Measurements from ENCODE around the gene DACT2.
"Not testable (repeated sequence)": the region's sequence is repeated elsewhere in the genome, so short reads cannot be mapped to it uniquely, and the experiment has no call there.

DACT2 gene, protein sequence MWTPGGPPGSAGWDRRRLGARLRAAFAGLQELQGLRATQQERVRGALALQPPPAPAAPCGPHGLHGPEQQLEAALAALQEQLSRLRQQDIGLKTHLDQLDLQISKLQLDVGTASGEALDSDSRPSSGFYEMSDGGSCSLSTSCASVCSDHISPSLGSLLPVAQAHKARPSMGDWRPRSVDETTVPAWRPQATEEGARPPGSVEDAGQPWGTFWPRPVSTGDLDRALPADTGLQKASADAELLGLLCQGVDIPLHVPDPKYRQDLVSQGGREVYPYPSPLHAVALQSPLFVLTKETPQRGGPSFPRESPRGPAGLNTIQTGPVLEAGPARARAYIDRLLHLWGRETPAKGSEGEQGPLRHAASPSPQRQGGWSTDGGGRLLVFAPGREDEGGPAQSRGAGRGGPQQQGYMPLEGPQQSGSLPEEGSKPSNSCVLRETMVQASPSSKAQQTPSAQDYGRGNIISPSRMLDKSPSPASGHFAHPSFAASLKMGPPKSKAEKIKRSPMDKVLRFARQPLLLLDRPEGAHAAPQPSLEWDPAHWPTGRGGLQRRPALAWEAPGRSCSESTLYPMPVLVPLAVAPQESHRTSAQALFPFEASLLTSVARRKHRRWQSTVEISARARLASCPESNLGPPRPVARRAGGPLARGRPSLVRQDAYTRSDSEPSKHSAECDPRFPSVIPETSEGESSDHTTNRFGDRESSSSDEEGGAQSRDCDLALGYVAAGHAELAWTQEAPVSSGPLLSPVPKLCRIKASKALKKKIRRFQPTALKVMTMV

GRCh38 chr6:168319279-168320111, at the start of gene DACT2:
Gene DACT2, minus strand, starts transcription at chr6:168319777. Its CDS starts 144 bp downstream, at chr6:168319633.
- DNase-seq, result no peak

DNA sequence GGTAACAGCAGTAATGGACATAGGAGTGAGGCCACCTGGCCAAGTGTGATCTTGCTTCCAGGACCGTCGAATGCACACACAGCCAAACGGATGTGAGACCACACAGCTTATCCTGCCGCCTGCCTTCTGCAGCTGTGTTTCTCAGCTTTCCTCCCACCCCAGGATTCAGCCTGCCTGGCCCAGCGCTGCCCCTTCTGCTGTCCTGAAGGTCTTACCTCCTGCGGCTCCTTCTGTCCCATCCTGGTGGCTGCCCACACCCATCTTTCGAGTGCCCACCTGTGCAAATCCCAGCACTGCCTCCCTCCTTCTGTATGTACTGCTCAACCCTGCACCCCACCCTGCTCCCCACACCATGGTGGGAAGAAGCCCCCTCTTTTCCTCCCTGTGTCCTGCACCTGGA, 49.4 kb upstream of the DACT2 start:
- DNase-seq, result no peak

GRCh38 chr6:168368066-168368820, 48.7 kb upstream of the DACT2 start:
- no peak for DNase-seq

DNA sequence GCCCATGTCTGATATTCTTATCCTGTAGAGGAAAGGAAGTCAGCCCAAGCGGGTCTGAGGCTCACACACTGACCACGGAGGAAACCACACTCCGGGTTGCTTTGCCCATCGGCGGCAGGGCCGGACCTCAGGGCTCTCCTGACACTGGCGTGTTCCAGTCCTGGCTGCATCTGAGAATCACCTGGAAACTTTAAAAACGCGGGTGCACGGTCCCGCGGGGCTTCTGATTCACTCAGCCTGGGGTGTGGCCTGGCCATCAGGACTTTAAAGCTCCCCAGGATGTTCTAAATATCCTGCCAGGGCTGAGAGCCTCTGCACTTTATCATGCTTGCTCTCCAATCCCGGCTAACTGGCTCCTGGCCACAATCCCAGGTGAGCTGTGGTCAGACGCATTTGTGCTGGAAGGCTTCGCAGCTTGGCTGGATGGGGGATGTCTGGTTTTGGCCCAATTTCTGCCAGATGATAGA, 47.7 kb upstream of the DACT2 start:
- no peak for DNase-seq

GRCh38 chr6:168366473-168366872, 46.9 kb upstream of the DACT2 start:
- DNase-seq, result no peak

DNA sequence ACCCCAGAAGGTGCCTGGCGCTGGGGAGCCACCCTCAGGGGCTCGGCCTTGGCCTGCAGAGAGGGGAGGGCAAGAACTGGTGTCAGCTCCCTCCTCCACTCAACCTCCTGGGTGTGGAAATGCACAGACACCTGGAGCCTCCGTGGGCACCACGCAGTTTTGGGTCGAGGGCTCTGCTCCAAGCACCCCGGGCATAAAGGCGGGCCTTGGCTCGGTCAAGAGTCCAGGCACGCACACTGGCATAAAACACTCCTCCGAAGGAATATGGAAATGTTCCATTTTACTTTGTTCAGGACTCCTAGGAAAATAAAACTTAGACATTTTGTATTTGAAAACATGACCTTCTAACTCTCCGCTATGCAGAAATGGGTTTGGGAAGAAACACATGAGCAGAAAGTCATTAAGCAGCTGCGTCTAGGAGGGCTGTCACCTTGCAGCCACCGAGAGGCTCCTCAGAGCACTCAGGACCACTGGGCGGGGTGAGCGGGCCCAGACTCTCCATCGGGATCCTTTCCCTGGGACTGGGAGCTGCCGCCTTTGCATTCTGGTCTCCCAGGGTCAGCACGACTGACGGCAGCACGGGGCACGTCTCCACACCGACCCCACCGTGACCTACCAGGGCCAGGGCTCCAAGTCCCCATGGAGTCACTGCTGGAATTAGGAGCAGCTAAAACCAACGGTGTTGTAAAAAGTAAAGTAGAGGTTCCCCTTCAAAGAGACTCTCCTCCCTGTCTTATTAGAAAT, 46.0 kb upstream of the DACT2 start:
- DNase-seq, result no peak

GRCh38 chr6:168364793-168365421, 45.3 kb upstream of the DACT2 start:
- no peak for DNase-seq

- DNase-seq, result no peak
Measured at GRCh38 chr6:168363811-168364792, 44.5 kb upstream of the DACT2 start.

DNA sequence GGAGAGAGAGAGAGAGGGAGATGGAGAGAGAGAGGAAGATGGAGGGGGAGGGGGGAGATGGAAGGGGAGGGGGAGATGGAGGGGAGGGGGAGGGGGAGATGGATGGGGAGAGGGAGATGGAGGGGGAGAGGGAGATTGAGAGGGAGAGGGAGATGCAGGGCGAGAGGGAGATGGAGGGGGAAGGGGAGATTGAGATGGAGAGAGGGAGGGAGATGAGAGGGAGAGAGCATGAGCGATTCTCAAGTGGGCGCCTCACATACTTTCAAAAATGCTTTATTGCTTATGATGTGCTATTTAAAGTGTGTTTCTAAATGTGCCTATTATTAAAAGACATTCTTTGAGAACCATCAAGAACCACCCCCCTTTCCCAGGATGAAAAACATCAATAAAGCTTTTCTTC, 43.7 kb upstream of the DACT2 start:
- no peak for DNase-seq

GRCh38 chr6:168362276-168362990, 42.9 kb upstream of the DACT2 start:
- DNase-seq, result no peak

DNA sequence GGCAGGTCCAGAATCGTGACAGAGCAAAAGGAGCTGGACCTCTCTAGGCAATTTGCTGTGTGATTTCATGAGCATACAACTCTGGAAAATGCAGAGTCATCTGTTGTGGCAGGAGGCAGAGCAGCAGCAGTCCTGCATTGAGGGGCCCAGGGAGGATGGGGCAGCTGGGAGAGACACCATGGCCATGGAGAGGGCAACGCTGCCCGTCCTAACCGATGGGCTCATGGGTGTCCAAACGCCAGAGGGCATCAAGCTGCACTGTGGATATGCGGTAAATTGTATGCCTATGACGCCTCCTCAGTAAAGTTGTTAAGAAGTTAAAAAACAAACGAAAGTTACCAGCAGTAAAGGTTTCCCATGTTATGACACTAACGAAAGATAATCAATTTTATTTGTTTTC, 42.2 kb upstream of the DACT2 start:
- DNase-seq, result no peak

GRCh38 chr6:168359794-168360193, 40.2 kb upstream of the DACT2 start:
- DNase-seq, result no peak

DNA sequence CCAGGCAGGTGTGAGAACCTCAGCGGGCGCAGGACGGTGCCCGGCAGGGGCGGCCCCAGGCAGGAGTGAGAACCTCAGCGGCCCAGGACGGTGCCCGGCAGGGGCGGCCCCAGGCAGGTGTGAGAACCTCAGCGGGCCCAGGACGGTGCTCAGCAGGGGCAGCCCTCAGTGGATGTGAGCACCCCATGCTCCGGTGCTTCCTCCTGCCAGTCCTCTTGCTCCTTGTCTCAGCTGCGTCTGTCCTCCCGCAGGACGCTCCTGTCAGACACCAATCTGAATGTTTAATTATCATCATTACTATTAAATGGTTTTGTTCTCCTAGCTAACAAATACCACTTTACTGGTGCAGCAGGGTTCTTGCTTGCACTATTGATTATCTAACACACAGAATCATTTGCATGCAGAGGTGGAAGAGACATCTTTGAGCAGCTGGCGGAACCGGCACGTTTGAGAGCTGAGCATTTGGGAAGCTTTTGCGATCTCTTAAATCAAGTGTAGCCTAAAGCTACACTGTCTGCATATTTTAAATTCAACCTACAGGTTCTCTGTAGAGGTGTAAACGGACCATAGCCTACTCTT, 39.4 kb upstream of the DACT2 start:
- no peak for DNase-seq

- not testable (repeated sequence) for DNase-seq
Measured at GRCh38 chr6:168356872-168357271, 37.3 kb upstream of the DACT2 start.

GRCh38 chr6:168355716-168356522, 36.3 kb upstream of the DACT2 start:
- DNase-seq, result peak; percentile 61

DNA sequence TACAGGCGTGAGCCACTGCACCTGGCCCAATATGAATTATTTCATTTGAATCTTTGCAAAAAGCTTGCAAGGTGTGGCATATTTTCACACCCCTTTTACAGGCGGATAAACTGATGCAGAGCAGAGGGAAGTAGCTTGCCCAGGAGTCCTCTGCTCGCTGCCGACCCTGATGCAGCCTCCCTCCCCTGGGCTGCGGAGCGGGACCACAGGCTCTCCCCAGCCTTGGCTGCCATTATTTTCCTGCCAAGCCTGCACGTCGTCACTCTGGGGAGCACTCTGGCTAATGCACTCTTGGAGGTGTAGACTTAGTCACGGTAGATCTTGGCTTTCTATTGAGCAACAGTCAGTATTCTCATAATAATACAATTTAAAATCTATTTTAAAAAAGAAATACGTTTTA, 34.8 kb upstream of the DACT2 start:
- no peak for DNase-seq

GRCh38 chr6:168353041-168353440, 33.5 kb upstream of the DACT2 start:
- no peak for DNase-seq

DNA sequence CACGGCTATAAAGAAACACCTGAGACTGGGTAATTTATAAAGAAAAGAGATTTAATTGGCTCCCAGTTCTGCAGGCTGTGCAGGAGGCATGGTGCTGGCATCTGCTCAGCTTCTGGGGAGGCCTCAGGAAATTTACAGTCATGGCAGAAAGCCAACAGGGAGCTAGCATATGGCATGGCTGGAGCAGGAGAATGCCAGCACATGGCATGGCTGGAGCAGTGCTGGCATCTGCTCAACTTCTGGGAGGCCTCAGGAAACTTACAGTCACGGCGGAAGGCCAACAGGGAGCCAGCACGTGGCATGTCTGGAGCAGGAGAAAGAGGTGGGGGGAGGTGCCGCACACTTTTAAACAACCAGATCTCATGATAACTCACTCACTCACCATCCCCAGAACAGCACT, 32.5 kb upstream of the DACT2 start:
- DNase-seq, result no peak
